ENCODE data around the gene PAN2.
"Not testable (repeated sequence)": the region's sequence is repeated elsewhere in the genome, so short reads cannot be mapped to it uniquely, and the experiment has no call there.

The PAN2 gene

DNA sequence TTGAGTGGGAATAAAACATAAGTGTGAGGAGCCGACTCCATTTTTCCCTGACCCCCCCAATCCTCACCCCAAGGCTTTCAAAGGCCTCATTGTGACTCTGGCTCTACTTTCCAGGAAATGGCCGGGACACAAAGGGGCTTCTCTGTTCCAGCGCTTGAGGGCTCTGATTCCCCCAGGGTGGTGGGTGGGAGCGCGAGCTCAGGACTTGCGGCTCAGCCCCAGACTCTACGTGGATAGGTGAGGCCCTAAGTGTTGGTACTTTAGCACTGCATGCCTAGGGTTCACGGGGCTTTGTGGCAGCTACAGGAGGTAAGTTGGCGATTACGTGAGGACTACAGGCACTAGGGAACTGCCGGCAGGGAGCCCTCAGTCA, 18.6 kb downstream of the PAN2 start:
- peak overlapping the region; percentile 98 for H3K4me3 ChIP-seq (ENCODE audit: low read length)
- DNase-seq (ENCODE audit: low read depth, low spot score): no peak

DNA sequence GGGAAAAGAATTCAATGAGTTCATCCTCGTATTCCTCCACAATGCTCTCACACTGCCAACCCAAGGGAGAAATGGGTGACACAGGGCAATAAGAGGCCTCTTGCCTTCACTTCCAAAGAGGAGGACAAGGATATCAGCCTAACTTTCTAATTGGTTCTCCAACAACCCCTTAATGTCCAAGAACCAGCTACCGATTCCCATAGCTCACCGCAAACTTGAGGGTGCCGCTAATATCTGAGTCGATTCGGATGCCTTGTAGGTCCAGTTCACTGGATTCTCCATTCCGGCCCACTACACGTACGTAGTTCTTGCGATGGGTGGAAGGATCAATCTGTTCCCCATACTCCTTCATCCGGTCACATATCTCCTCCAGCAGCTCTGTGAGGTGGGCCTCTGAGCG, 22.8 kb downstream of the PAN2 start:
- DNase-seq (ENCODE audit: low read depth, low spot score): no peak
- H3K4me3 ChIP-seq (ENCODE audit: low read length): no peak overlapping the region

GRCh38 chr12:56308714-56309113, 25.1 kb downstream of the PAN2 start:
- DNase-seq (ENCODE audit: low read depth, low spot score): no peak
- no peak overlapping the region for H3K4me3 ChIP-seq (ENCODE audit: low read length)

DNA sequence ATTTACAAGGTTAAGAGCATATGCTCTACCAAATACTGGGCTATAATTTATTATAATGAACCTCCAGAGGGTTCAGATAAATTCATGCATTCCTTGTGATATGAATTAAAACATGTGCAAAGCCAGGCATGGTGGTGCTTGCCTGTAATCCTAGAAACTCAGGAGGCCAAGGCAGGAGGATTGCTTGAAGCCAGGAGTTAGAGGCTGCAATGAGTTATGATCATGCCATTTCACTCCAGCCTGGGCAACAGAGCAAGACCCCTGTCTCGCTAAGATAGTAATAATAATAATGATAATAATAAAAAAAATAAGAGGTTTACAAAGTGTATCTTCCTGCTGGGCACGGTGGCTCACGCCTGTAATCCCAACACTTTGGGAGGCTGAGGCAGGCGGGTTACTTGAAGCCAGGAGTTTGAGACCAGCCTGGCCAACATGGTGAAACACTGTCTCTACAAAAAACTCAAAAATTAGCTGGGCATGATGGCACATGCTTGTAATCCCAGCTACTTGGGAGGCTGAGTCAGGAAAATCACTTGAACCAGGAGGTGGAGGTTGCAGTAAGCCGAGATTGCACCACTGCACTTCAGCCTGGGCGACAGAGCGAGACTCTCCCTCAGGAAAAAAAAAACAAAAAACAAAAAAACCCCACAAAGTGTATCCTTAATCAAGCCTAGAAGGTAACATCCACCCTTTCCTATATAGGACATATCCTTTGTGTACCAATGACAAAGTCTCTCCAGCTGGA, 26.4 kb downstream of the PAN2 start:
- DNase-seq (ENCODE audit: low read depth, low spot score): no peak
- H3K4me3 ChIP-seq (ENCODE audit: low read length): no peak overlapping the region

- no peak overlapping the region for H3K4me3 ChIP-seq (ENCODE audit: low read length)
- no peak for DNase-seq (ENCODE audit: low read depth, low spot score)
Measured at GRCh38 chr12:56304872-56305590, 28.8 kb downstream of the PAN2 start.

DNA sequence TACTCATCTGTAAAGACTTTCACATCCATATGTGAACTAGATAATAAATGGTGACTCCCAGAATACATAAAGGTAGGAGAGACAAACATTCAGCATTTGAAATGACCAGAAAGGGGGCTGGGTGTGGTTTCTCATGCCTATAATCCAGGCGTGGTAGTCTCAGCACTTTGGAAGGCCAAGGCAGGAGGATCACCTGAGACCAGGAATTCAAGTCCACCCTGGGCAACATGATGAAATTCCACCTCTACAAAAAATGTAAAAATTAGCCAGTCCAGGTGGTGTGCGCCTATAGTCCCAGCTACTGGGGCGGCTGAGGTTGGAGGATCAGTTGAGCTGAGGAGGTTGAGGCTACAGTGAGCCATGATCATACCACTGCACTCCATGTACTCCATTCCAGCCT, 29.5 kb downstream of the PAN2 start:
- DNase-seq (ENCODE audit: low read depth, low spot score): no peak
- H3K4me3 ChIP-seq (ENCODE audit: low read length): no peak overlapping the region

GRCh38 chr12:56300644-56301464, 32.9 kb downstream of the PAN2 start:
- peak overlapping the region; percentile 99 for H3K4me3 ChIP-seq (ENCODE audit: low read length)
- no peak for DNase-seq (ENCODE audit: low read depth, low spot score)

DNA sequence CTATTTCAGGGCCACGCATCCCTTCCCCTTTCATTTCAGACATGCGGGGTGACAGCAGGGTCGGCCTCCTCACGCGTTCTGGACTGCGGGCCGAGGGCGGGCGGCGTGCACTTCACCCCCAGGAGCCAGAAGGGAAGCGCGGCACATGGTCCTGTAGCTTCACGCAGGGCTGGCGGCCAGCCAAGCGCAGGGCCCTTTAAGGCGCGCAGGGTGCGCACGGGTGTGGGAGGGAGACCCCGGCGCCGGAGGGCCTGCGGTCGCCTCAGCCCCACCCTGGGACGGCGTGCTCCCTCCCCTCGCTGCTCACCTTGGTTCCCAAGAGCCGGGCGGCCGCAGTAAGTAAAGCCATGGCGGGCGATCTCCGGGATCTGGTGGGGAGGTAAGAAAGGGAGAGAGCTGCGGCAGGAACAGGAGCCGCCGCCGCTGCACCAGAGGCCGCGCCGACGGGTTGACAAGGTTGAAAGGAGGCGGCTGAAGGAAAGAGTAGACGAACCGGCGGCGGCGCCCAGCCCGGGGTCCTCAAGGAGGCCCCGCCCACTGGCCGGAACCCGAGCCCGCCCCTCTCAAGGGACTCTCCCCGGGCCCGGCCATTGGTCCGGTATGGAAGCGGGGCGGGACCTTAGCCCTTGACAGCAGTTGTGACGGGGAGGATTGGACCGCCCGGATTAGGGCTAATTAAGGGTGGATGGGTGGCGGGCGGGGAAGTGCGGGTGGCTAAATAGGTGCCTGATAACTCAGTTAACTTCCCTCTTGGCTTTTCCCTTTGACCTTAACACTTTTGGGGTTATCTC, 33.8 kb downstream of the PAN2 start, which contains the start of gene CS:
Gene CS, minus strand, starts transcription at position 478 of the 791 bp plus-strand sequence. Its CDS starts 129 bp downstream, at position 349.
- DNase-seq (ENCODE audit: low read depth, low spot score): peak; percentile 97
- H3K4me3 ChIP-seq (ENCODE audit: low read length): peak within 1 kb of the TSS; percentile 99

DNA sequence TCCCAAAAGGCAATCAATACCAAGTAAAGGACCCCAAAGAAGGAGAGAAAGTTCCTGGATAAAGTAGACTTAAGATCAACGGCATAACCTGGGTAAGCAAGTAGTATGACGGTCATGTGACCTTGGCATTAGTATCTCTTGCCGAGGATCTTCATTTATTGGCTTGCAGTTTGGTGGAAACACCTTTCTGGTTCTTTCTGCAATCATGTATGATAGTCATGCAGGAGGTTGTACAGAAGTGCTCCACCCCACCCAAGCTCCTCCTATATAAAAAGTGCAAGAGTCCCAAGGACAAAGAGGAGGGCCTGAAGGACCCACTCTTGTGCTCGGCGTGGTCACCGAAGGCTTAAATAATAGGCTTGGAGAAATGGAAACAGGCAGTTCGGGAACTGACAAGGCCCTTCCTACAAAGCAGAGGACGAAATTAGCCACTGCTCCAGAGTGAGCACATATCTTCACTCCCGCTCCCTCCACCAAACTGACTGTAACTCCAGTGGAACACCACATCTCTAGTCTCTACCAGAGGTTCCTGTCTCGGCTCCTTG, 34.4 kb downstream of the PAN2 start:
- DNase-seq (ENCODE audit: low read depth, low spot score): peak; percentile 59

DNA sequence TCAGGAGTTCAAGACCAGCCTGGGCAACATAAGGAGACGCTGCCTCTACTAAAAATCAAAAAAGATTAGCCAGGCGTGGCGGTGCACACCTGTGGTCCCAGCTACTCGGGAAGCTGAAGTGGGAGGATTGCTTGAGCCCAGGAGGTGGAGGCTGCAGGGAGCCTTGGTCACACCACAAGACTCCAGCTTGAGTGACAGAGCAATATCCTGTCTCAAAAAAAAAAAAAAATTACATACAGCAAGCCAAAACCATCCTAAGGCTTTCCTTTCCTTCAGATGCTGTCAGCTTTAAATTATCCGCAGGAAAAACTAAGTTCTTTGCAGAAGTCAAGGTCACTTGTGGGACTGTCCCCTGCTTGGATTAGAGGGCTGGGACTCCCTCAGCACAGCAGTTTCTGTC, 35.0 kb downstream of the PAN2 start:
- DNase-seq (ENCODE audit: low read depth, low spot score): no peak

More for the DNA sequence above, 34.4 kb downstream of the PAN2 start:
- H3K4me3 ChIP-seq (ENCODE audit: low read length): peak overlapping the region; percentile 99

DNA sequence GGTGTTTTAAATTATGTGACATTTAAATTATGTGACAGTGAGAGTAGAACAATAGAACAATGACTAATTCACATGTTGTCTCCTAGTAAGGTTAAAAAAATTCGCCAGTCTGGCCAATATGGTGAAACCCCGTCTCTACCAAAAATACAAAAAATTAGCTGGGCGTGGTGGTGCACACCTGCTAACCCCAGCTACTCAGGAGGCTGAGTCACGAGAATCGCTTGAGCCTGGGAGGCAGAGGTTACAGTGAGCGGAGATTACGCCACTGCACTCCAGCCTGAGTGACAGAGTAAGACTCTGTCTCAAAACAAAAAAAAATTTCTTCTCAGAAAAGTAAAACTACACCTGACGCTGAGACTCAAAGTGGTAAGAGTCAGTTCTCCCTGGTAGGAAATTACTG, 36.4 kb downstream of the PAN2 start:
- no peak overlapping the region for H3K4me3 ChIP-seq (ENCODE audit: low read length)
- no peak for DNase-seq (ENCODE audit: low read depth, low spot score)

More for the DNA sequence above, 35.0 kb downstream of the PAN2 start:
- H3K4me3 ChIP-seq (ENCODE audit: low read length): peak overlapping the region; percentile 99

DNA sequence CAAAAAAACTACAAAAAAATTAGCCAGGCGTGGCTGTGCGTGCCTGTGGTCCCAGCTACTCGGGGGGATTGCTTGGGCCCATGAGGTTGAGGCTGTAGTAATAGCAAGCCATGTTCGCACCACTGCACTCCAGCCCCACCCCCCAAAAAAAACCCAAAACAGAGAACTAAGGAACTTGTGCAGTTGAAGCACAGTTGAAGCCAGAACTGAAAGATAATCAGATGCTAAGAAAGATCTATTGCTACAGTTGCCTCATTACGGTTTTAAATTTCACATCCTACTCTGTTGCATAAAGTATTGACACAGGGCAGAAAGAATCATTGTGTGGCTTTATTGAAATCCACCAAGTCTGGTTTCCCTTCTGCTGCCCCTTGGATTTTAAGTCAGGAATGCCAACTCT, 37.5 kb downstream of the PAN2 start:
- no peak overlapping the region for H3K4me3 ChIP-seq (ENCODE audit: low read length)
- no peak for DNase-seq (ENCODE audit: low read depth, low spot score)

- no peak for DNase-seq (ENCODE audit: low read depth, low spot score)
- H3K4me3 ChIP-seq (ENCODE audit: low read length): no peak overlapping the region
Measured at GRCh38 chr12:56293795-56294194, 40.0 kb downstream of the PAN2 start.

DNA sequence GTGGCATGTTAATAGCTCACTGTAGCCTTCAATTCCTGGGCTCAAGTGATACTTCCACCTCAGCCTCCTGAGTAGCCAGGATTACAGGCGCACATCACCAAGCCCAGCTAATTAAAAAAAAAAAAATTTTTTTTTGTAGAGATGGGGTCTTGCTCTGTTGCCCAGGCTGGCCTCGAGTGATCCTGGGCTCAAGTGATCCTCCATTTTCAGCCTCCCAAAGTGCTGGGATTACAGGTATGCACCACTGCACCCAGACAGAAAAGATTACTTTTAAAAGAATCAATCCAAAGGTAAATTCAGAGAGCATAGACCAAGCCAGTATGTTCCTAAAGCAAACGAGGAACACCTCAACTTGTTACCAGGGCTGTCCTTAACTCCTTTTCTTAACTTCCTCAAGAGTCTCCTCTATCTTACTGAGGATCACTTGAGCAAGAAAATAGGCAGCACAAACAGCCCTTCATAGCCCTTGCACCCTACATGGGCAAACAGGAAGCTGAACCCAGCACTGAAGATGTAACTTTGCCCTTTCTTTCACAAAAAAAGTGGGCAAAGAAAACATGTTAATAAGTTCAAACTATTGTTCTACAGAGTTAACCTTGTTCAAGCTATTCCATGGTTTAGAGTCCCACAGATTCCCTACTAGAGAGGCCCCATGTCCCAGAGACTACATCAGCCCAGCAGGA, 45.0 kb downstream of the PAN2 start:
- no peak for DNase-seq (ENCODE audit: low read depth, low spot score)
- no peak overlapping the region for H3K4me3 ChIP-seq (ENCODE audit: low read length)

DNA sequence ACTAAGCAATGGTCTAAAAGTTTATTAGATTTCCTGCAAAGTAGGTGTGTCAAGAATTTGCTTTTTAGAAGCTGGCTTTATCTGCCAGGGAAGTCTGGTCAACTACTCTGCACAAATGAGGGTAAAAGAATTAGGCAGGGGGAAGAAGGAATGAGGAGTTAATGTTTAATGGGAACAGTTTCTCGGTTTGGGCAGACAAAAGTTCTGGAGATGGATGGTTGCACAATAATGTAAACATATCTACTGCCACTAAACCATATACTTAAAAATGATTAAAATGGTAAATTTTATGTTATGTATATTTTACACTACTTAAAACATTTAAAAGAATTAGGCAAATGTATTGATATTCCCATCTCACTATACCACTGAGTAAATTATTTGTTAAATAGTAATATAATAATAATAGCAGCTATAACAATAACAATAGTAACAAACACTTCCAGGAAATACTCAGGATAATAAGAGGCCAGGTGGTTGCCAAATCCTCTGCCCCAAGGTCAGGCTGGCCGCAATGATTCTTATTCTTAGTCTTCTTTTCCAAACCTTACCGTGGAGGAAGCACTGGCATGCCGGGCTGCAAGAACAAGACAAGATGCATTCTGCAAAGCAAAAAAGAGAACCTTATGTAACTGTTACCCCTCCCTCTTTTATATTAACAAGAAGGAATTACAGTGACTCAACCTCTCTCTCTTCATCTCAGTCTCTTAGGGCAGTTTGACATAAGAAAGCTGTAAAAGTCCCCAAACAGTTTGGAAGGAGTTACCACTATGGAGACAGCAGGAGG, 47.6 kb downstream of the PAN2 start:
- no peak for DNase-seq (ENCODE audit: low read depth, low spot score)
- H3K4me3 ChIP-seq (ENCODE audit: low read length): no peak overlapping the region

- H3K4me3 ChIP-seq (ENCODE audit: low read length); DNase-seq (ENCODE audit: low read depth, low spot score): not testable (repeated sequence)
Measured at GRCh38 chr12:56284263-56284662, 49.5 kb downstream of the PAN2 start.

GRCh38 chr12:56282579-56282978, 51.2 kb downstream of the PAN2 start:
- no peak for DNase-seq (ENCODE audit: low read depth, low spot score)
- no peak overlapping the region for H3K4me3 ChIP-seq (ENCODE audit: low read length)
